GM13976 (cell line): ENCODE measurements around the gene LCLAT1.

Experiments used
- DNase-seq: peaks from one replicate; pipeline ENCODE4 v3.0.0; 2012; ENCODE audit warnings: low spot score
- CTCF ChIP-seq: IDR thresholded peaks from 2 replicates; pipeline ENCODE4 v1.5.1; 2012; ENCODE audit warnings: borderline replicate concordance, mild to moderate bottlenecking; ENCODE audit not compliant: insufficient read depth; ENCODE audit errors: extremely low read depth, missing control alignments, control extremely low read depth
- in situ Hi-C: fragments of 300-500 bp; cut with MboI; formaldehyde crosslinking; loops from one replicate; pipeline ENCODE4 v1.12.0; 2022; ENCODE audit warnings: low sequenced_read_pairs, mixed read lengths, inconsistent platforms; ENCODE audit not compliant: unreplicated experiment

Gene LCLAT1

GRCh38 chr2:30678410-30679137 lies 231.5 kb downstream of the LCLAT1 start:
- DNase-seq: no peak
- in situ Hi-C loops: no loop called here
- TF ChIP-seq CTCF: no peak

- in situ Hi-C loops: no loop called here
- no peak for DNase-seq
- no peak for TF ChIP-seq CTCF
Measured at GRCh38 chr2:30679426-30680088, 232.5 kb downstream of the LCLAT1 start.

GRCh38 chr2:30680121-30680520 lies 233.1 kb downstream of the LCLAT1 start:
- no peak for TF ChIP-seq CTCF
- DNase-seq: no peak
- in situ Hi-C loops: no loop called here

GRCh38 chr2:30681022-30681421 lies 234.0 kb downstream of the LCLAT1 start:
- in situ Hi-C loops: no loop called here
- no peak for DNase-seq
- no peak for TF ChIP-seq CTCF

- no peak for DNase-seq
- in situ Hi-C loops: no loop called here
- no peak for TF ChIP-seq CTCF
Measured at GRCh38 chr2:30683236-30683956, 236.3 kb downstream of the LCLAT1 start.

GRCh38 chr2:30684026-30684425 lies 237.0 kb downstream of the LCLAT1 start:
- no peak for TF ChIP-seq CTCF
- in situ Hi-C loops: no loop called here
- no peak for DNase-seq
